IPS-NIHi7 (cell line): ENCODE results near the gene CPS1.

Experiments used
- DNase-seq: peaks from one replicate; pipeline ENCODE4 v3.0.0; 2012; ENCODE audit warnings: mixed read lengths; ENCODE audit errors: extremely low spot score

The CPS1 gene

DNA sequence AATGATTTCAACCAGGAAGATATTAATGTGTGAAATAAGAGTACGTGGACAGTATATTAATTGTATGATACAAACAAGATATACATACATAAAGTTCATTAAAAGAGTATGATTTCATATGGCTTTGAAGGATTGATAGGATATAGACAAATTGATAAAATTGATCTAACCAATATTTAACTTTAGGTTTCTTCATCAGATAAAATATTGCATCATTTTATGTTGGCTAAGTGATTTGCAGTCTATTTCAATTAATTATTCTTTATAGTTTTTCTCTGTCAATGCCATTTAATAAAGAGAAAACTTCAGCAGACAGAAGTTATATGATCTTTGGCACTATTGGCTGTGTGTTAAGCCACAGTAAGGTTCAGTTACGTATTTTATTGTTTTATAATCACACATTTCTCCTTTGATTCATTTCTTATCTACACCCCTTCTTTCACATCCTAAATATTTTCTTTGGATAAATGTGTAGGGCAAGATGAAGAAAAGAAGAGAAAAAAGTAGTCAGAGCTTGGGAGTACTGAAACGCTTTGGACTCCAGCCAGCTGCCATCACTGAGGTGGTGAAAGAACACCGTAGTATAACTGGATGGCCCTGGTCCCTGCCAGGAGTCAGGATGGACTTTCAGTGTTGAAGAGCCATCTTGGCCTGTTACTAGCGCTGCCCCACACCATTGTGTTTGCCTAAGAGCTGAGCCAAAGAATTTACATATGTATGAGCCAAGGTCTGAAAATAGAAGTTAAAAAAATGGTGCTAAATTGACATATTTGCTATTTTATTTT is 9.8 kb upstream of the CPS1 start:
- DNase-seq, result no peak

DNA sequence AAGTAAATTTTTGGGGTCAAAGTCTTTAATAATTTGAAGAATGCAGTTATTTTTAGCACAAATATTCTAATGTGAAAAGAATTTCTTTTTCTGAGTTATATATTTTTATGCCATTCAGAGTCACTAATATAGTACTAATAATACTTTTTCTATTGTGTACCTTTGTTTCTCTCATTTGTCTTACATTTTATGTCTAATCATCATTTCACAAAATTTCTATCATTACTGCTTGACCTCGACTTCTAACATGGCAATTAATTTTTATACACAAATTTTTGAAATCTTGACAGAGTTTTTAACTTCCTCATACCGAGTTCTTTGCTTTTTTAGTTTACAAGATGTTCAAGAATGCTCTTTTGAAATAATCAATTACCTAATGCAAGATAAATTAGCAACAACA is 8.4 kb upstream of the CPS1 start:
- no peak for DNase-seq

DNA sequence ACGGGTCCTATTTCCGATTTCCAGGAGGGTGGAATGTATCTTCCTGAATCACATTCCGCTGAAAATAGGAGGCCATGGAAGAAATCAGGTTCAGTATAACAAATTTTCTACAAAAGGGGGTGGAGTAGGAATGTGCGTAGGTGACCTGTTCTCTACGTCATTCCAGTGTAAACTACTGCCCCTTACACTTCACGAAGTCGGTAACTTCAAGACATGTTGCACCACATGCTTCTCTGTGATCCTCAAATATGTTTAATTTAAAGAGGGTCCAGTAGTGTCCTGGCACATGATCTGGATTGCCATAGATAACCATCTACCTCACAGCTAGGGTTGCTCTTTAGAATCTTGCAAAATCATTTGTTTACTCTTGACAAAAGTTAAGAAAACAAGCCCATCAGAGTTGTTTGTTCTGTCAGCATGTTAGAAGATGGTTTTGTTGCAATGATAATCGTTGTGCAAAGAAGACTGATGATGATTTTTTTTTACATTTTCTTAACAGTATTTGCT is 7.5 kb upstream of the CPS1 start:
- no peak for DNase-seq

DNA sequence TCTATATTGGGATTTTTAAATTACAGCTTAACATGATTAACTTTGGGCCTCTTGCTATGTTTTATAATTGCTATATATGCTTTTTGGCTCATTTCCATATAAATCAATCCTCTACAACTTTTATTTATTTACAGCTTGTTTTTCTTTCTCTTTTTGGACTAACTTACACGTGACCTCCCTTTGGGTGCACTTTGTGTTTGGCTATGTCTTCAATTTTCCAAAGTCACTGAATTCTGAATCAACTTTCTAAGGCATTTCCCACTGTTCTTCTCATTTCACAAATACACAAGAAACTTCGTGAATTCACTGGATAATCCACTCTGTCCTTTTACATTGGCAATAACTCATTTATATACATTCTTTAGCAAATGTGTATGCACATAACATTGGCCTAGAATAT is 5.4 kb upstream of the CPS1 start:
- no peak for DNase-seq

DNA sequence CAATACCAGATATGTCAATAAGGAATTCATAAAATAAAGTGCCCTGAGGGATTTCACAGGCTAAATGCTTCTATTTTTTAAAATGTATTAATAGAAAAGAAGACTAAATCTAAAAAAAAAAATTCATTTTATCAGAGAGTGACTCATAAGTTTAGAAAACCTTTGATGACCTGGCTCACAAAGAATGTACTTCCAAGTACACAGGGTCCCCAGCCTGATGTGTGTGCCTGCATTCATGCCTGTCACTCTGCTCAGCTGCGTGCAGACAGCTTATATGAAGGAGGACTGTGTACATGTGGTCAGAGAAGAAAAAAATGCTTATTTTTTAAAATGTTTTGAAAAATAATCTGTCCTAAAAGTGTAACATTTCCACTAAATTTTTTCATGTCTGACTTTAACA is 3.0 kb upstream of the CPS1 start:
- DNase-seq, result no peak

DNA sequence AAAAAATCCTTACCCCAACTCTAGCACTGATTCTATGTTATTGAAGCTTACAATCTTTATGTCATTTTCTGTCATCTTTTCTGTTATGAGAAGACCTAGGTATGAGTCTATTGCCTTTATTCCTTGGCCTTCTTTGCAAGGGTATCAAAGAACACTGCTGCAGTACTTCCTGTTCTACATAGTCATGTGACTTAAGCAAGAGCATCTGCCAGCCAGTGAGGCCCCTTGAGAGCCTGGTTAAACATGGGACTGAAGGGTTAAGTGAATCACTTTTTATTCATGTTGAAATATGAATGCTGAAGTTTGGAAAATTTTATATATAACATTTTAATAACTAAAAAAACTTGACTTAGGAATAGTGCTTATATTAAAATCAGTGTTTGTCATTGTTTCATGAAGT is 844 bp upstream of the CPS1 start:
- DNase-seq, result no peak

DNA sequence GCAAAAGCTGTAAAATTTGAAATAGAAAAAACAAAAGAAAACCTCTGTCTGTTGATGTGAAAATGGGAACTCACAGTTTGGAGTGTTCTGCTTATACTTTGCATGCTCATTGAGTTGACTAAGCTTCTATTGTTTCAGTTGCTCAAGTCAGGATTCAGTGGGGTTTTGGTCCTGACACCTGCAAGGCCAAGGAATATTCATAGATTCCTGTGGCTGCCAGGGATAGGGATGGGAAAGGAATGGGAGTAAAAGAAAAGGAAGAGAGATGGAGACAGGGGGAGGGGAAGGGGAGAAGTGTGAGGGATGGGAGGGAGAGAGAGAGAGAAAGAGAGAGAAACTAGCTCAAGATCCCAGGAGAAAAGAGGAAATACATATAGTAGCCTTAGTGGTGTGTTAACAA is 1.3 kb downstream of the CPS1 start:
- DNase-seq, result peak; percentile 22

DNA sequence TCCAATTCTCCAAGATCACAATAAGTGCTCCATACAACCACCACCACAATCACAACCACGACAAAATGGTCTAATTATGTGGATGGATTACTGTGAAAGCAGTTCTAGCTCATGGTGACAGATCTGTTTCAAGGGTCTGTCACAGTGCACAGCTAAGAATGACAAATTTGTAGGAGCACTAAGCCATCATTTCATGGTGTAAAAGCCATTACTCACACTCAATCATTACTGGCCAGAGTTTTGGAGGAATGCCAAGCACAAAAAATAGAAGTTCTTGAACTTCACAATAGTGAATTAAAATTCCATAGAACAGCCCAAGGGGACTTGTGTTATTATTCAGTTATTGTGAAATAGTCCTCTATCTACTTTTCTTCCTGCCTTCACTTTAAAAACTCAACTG is 2.3 kb downstream of the CPS1 start:
- no peak for DNase-seq

DNA sequence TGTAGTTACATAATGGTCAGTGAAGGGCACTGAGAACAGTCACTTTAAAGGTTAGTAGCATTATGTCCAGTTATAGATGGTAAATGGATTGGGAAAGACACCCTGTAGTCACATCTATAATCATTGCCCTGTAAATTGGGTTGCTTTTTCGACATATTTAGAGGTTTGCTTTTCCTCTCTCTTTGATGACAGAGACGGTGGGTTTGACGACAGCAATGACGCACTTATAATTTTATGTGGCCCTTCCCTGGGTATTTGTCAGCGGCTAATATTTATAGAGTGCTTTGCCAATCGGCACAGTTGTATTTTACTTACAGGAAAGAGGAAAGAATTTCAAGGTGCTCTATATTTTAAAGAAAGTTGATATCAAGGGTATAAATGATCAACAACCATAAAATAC is 2.8 kb downstream of the CPS1 start:
- DNase-seq, result no peak

DNA sequence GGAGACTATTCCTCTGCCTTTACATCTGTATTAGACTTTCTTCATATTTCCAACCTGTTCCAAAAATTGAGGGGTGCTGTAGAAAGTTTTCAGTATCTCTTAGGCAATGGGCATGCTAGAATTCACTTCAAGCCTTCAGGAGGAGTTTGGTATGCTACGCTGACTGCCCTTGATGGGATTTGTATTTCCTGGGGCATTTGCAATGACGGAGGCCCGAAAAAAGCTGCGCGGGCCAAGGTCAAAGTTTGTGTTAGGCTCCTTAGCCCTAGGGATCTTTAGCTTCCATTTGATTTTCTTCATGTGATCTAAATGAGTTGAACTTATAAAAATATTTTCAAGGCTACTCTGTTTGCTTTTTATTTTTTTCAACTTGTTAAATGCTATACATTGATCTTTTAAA is 5.1 kb downstream of the CPS1 start:
- no peak for DNase-seq

DNA sequence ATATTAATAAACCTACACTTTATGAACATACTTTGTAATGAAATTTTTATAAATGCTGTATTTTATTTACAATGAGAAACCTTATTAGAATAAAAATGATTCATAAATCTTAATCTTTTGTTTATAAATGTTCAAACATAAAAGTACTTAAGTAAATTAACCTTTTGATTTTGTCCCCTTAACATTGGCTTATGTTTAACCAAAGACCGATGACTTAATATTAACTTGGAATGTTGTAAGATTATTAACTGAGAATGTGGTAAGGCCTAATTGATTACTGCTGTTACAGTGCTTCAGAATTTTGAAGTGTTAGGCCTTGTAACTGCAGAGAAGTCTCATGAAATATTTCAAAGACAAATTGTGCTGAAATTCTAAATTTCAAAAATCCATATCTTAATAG is 5.7 kb downstream of the CPS1 start:
- no peak for DNase-seq

DNA sequence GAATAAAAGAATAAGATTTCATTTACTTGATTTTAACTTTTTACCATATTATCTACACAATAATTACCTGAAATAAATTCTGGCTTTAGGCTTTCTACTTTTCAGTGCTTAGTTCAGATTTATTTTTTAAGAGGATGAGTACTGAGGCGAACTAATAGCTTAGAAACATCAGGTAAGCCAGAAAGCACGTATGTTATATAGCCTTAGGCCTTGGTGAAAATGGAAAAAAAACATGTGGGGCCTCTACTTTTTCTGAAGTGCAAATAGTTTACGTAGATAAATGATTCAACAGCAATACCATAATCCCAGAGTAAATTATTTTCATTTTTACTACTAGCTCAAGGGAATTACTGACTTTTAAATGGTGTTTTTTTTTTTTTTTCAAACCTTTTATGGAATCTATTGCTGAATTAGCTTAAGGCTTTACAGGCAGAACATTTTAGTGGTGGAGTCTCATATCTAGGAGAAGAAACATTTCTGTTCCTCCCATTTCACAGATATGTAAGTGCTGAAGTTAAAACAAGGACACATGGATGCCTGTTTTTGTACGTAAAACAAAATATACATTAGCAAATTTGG is 6.2 kb downstream of the CPS1 start:
- no peak for DNase-seq

DNA sequence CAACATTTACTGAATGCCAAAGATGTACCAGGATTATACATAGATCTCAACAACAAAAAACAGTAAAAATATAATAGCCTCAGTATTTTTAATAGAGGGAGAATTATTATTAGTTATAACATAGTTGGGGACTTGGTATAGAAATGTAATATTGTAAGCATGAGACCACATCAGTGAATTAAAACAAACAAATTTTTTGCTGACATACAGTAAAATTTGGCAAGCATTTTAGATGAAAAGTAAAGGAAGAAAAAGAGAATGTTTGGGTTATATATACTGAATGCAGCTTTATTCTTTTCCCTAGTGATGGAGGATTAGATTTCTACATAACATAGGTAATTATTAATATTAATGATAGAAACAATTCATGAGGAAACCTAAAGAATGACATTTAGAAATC is 10.9 kb downstream of the CPS1 start:
- DNase-seq, result no peak

DNA sequence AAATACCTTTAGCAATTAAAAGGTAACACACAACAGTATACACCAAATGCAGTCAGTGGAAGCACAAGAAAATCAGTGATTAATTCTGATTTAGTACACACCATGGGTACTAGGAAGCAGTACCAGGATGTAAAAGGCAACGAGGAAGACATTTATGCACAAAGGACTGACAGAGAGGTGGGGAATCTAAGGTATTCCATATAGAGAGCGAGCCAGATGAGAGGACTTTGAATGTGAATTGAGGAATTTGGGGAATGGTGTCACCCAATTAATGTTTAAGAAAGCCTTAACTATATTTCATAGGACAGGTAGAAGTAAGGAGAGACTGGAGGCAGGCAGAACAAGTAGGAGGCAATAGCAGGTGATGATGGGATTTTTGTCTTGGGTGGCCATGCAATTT is 11.7 kb downstream of the CPS1 start:
- DNase-seq, result no peak

DNA sequence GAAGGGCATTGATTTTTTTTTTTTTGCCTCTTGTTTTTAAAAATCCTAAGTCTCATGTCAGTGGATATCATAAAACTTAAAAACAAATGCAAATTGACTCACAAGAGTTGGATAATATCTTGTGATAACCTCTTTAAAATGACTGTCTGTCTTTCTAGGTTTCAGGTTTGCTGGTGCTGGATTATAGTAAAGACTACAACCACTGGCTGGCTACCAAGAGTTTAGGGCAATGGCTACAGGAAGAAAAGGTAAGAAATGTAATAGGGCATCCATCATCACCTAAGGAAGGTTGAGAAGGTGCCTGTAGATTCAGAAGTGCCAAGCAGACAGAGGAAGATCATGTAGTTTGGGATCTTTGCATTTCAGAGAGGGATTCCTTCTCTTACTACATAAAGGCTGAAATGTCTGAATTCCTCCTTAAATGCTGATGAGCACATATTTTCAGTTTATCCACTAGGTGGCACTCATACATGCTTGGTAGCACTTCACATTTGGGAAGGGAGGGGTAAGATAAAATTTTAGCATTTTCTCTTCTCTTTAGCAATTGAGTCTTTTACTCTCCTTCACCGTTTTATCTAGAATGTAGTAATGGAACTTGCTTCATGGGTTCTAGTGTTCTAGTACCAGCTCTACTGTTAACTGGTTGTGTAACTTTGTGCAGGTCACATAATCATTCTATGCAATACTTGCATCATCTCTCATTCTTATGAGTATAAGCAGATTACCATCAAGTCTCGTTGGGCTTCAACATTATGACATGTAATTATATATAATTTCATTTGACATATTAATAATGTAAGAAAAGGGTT is 21.1 kb downstream of the CPS1 start:
- DNase-seq, result peak; percentile 65

DNA sequence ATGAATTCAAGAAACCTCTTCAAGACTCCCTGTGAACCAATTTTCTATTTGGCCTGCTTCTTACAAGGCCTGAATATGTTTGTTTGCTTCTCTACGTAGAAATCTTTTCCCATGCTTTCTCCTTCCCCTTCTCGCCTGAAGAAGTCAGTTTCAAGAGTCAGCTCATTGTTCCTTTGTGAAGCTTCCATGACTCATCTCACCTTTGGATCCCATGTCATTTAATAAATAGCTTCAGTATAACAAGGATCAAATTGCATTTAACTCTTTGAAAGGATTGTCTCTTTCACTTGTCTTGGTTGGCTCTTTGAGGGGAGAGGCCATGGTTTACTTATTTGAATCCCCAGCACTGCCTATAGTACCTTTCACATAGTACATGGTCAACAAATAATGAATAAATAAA is 28.4 kb downstream of the CPS1 start:
- no peak for DNase-seq

DNA sequence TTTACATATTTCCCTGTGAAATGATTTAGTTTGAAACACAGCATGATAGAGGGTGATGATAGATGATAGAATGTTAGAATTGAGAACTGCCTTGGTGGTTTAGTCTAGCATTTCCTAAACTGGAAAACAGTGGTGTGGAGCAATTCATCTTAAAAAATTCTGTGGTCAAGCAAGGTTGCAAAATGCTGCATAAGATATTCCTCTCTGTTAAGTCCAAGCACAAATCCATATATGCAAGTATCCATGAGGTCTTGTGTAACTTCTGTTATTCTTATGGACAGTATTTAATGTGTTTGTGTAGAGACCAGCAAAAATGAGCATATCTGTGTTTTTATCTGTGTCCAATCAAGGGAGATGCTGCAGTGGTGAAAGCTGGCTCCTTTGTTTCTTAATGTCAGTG is 30.0 kb downstream of the CPS1 start:
- DNase-seq, result no peak

DNA sequence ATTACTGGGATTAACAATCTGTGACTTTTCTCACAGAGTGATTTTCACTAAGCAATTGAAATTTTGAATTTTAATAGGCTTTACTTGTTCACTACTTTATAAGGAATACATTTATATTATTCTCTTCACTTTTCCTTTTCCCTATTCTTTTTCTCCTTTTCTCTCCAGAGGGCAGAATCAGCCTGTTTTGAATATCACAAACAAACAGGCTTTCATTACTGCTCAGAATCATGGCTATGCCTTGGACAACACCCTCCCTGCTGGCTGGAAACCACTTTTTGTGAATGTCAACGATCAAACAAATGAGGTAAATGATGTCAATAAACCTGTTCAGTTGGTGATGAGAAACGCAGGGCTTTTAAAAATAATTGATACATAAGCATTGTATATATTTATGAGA is 35.3 kb downstream of the CPS1 start:
- DNase-seq, result no peak

DNA sequence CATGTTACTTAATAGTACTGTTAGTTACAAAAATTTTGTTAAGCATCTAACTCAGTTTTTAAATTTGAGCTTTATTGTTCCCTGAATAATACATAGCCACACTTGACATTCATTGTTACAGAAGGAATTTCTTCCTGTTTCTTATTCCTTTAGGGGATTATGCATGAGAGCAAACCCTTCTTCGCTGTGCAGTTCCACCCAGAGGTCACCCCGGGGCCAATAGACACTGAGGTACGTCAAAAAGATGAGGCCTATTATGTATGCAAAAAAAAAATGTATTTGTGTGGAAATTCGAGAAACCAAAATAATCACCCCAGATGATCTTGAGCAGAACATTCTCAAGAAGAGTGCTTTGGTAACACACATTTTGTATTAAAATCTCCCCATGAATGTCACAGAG is 36.3 kb downstream of the CPS1 start:
- DNase-seq, result no peak

DNA sequence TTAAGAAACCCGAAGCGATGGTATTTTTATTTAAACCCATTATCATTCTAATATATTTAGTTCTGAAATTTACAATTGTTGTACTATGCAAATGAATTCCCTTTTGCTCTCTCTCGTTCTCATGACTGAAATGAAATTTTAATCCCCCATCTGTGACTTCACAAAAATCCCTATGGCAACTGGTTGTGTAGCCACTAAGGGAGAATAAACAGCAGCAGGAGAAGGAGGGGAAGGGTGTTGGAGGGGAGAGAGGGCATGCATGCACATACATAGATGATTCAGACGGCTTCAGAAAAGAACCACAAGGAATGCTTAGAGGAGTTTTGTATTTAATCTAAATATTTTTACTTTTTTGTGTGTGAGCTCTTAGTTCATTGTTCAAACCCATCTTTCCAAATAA is 36.8 kb downstream of the CPS1 start:
- no peak for DNase-seq

DNA sequence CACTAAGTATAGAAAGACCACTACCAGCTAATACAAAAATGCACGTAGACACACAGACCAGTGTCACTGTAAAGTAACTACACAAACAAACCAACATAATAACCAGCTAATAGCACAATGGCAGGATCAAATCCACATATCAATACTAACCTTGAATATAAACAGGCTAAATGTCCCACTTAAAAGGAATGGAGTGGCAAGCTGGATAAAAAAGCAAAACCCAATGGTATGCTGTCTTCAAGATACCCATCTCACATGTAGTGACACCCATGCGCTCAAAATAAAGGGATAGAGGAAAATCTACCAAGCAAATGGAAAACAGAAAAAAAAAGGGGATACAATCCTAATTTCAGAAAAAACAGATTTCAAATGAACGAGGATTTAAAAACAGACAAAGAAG is 41.8 kb downstream of the CPS1 start:
- DNase-seq, result no peak

DNA sequence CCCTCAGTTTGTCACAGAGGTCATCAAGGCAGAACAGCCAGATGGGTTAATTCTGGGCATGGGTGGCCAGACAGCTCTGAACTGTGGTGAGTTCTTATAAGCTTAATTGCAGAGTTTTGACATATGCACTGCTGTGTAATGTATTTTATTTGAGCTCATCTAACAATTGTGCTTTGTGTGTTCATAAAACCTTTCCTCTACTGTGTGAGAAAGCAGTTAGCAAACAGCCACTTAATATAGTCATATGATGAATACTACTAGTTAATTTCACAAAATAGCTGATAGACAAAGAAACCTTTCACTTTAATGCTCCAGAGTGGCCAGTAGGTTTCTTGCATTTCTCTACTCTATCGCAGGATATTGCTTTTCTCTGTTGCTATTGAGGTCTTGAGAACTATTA is 43.1 kb downstream of the CPS1 start:
- DNase-seq, result no peak

DNA sequence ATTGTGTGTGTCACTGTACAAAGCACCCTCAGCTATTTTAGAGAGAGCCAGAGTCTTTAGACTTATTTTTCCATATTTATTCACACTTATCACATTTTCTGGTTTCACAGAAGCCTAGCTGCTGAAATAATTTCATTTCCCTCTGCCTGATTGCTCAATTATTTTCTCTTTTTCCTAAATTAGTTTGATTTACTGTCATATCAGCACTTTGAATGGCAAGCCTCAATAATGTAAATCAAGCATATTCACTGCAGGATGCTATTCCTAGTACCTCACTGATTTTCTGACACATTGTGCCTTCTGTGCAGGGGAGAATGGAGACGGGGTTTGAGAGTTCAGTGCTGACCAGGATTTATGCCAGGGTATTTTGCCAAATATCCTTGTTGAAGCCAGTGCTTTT is 48.3 kb downstream of the CPS1 start:
- no peak for DNase-seq
